Mucosa of descending colon (tissue), 3 donors: ENCODE results near the gene AGTRAP. TPM values are rescaled to one million over a fixed set of nuclear protein-coding genes. Genes with fewer than 3 reads are reported as not detected.

Experiments
- ATAC-seq: fragments of 200-7000 bp; cut with Tn5 transposase; one replicate; pipeline ENCODE4 v1.9.1; 2020; ENCODE audit warnings: mild to moderate bottlenecking, moderate library complexity
- DNase-seq, 3 donors: peaks; one replicate each; pipeline ENCODE4 v3.0.0-alpha.2; 2020
- H3K36me3 ChIP-seq: fragments of 200-600 bp; one replicate; pipeline ENCODE4 v1.8.0; 2021; ENCODE audit warnings: low read depth, mild to moderate bottlenecking
- H3K4me1 ChIP-seq: fragments of 200-600 bp; one replicate; pipeline ENCODE4 v1.8.0; 2021; ENCODE audit warnings: low read depth, mild to moderate bottlenecking
- H3K4me3 ChIP-seq: fragments of 200-600 bp; one replicate; pipeline ENCODE4 v1.8.0; 2021; ENCODE audit warnings: mild to moderate bottlenecking
- H3K9me3 ChIP-seq: fragments of 200-600 bp; one replicate; pipeline ENCODE4 v1.8.0; 2021; ENCODE audit warnings: mild to moderate bottlenecking
- CTCF ChIP-seq: fragments of 200-600 bp; IDR thresholded peaks from one replicate; pipeline ENCODE4 v1.8.0; 2022; ENCODE audit warnings: antibody characterized with exemption, mild to moderate bottlenecking
- intact Hi-C, 2 donors: fragments of 100-400 bp; cut with DNase I in 1 of 2; cut with micrococcal nuclease in 1 of 2; formaldehyde crosslinking; loops; one replicate each; pipeline versions ENCODE4 v1.11.0 to v1.11.1; 2022; cut with DNase I, micrococcal nuclease
- total RNA-seq, 3 donors: library from RNA; stranded (reverse); fragmentation: NEBNext Ultra II Directional in 2 of 3; extraction: Animal tissue kit (Norgen Biotek cat#: 25700) in 2 of 3; gene quantifications; one replicate each; pipeline versions ENCODE4 v1.2.1 to v1.2.4, GENCODE V29; 2021 to 2023
- donor health status: DM: no; HTN: no; CAD: no; lungs with moderate emphysema.
- donor health status: DM: no; HTN: no; CAD: no.
- donor health status: DM: no; HTN: yes; CAD: no.

The AGTRAP gene
- total RNA-seq, 3 donors from 2014 or later: 11.8 to 23.4 (median 22.6) TPM

GRCh38 chr1:11770011-11770410 lies 34.1 kb downstream of the AGTRAP start:
- H3K4me1 ChIP-seq: no peaks in the 10 kb centered on the region
- H3K4me3 ChIP-seq: no peak overlapping the region
- intact Hi-C loops: no loop called here
- no peaks in the 10 kb centered on the region for H3K9me3 ChIP-seq
- no peak for DNase-seq
- H3K36me3 ChIP-seq: no peaks in the 10 kb centered on the region
- no peak for ATAC-seq
- no peak for TF ChIP-seq CTCF

- Histone ChIP-seq H3K4me1 (no peaks in the 10 kb centered on the region), H3K9me3 (no peaks in the 10 kb centered on the region), H3K36me3 (no peaks in the 10 kb centered on the region), H3K4me3 (no peak overlapping the region)
- DNase-seq (no peak), ATAC-seq (no peak)
- intact Hi-C loops: no loop called here
- no peak for TF ChIP-seq CTCF
Observed at GRCh38 chr1:11771481-11772043, 35.6 kb downstream of the AGTRAP start.

GRCh38 chr1:11772458-11772857 lies 36.5 kb downstream of the AGTRAP start:
- Histone ChIP-seq H3K36me3 (no peaks in the 10 kb centered on the region), H3K4me1 (no peaks in the 10 kb centered on the region), H3K9me3 (no peaks in the 10 kb centered on the region), H3K4me3 (no peak overlapping the region)
- no peak for TF ChIP-seq CTCF
- ATAC-seq (no peak), DNase-seq (no peak)
- intact Hi-C loops: no loop called here

GRCh38 chr1:11774753-11775152 lies 38.8 kb downstream of the AGTRAP start:
- no peak for TF ChIP-seq CTCF
- H3K36me3 ChIP-seq: no peaks in the 10 kb centered on the region
- no peak for DNase-seq
- H3K4me3 ChIP-seq: no peak overlapping the region
- no peak for ATAC-seq
- intact Hi-C loops: no loop called here
- H3K9me3 ChIP-seq: no peaks in the 10 kb centered on the region
- H3K4me1 ChIP-seq: no peaks in the 10 kb centered on the region

GRCh38 chr1:11777658-11778322 lies 41.9 kb downstream of the AGTRAP start:
- peak; percentile 45 for ATAC-seq
- Histone ChIP-seq H3K9me3 (no peaks in the 10 kb centered on the region), H3K4me1 (no peaks in the 10 kb centered on the region), H3K4me3 (no peak overlapping the region), H3K36me3 (no peaks in the 10 kb centered on the region)
- DNase-seq: no peak
- TF ChIP-seq CTCF: no peak
- intact Hi-C loops: no loop called here
